Measurements from ENCODE around the gene TIPARP. TPM values are rescaled to one million over a fixed set of nuclear protein-coding genes. Genes with fewer than 3 reads are reported as not detected.

Gene TIPARP
- total and polyA plus RNA-seq, 2 of the 8 experiments (the other 6 are each of a cell fraction or from before 2014, with no cell fraction given) = 1.6 to 5.8 TPM

GRCh38 chr3:156711113-156711512, 36.7 kb downstream of the TIPARP start:
- WGBS, 2 experiments (ENCODE audit: extremely low coverage in 1 of 2, insufficient coverage in 1 of 2, insufficient read length in 1 of 2, insufficient replicate concordance in 2 of 2, low coverage in 1 of 2, low lambda C conversion rate in 2 of 2, missing lambda C conversion rate in 1 of 2) = 100% methylated on average over 1 of the region's 1 CpG; no CpG with 5 or more reads in 1 of the 2 experiments
- TF ChIP-seq CTCF (IDR thresholded peaks at IDR 0.05; ENCODE audit: control extremely low read depth in 1 of 3, insufficient read depth in 1 of 3, low read depth in 1 of 3, low read length in 3 of 3) (no peak), RAD21 (IDR thresholded peaks at IDR 0.05 in 1 of 2, conservative IDR thresholded peaks at IDR 0.05 in 1 of 2; ENCODE audit: low read depth in 2 of 2, low read length in 2 of 2) (no peak), SAP30 (IDR thresholded peaks at IDR 0.05; ENCODE audit: insufficient read depth, insufficient replicate concordance, low read length) (no peak)

More at GRCh38 chr3:156711113-156711512, 36.7 kb downstream of the TIPARP start:
- Histone ChIP-seq H3K14ac (ENCODE audit: insufficient read length) (no peak overlapping the region), H2BK15ac (ENCODE audit: low read length) (no peak overlapping the region), H3K4me2 (ENCODE audit: insufficient read depth in 1 of 2, low read depth in 2 of 2, low read length in 2 of 2) (no peak overlapping the region), H3K56ac (replicated peaks; ENCODE audit: insufficient read length, low read depth, low read length) (no peak overlapping the region), H3K4me3 (ENCODE audit: extremely low read depth in 1 of 4, insufficient read depth in 2 of 4, low read depth in 3 of 4, low read length in 4 of 4) (no peak overlapping the region), H3K18ac (ENCODE audit: extremely low read depth, low read length) (no peak overlapping the region), H4K91ac (replicated peaks; ENCODE audit: insufficient read length, low read length) (no peak overlapping the region), H4K20me1 (replicated peaks in 1 of 2; ENCODE audit: control insufficient read depth in 1 of 2, insufficient read depth in 2 of 2, low read length in 2 of 2) (no peaks in the 10 kb centered on the region), H3K23me2 (ENCODE audit: low read depth, low read length) (peaks cover 2% of the 10 kb centered on the region; the same call in 1 of the 2 replicates), H2AK5ac (ENCODE audit: low read depth, low read length) (no peak overlapping the region), H2AFZ (ENCODE audit: low read length) (no peak overlapping the region), H3K9me3 (ENCODE audit: insufficient read depth in 2 of 2, low read depth in 1 of 2, low read length in 1 of 2) (no peaks in the 10 kb centered on the region), H2BK12ac (ENCODE audit: low read depth, low read length) (no peak overlapping the region), H3K79me2 (ENCODE audit: control insufficient read depth in 1 of 2, insufficient read depth in 2 of 2, low read length in 2 of 2) (no peaks in the 10 kb centered on the region), H3K9ac (replicated peaks in 1 of 4; ENCODE audit: extremely low read depth in 1 of 4, low read depth in 3 of 4, low read length in 3 of 4) (no peak overlapping the region), H4K8ac (ENCODE audit: extremely low read depth, insufficient read depth, low read length) (no peak overlapping the region), H3K23ac (ENCODE audit: insufficient read length) (no peak overlapping the region), H3K27ac (ENCODE audit: low read depth, low read length) (no peak overlapping the region), H3K79me1 (ENCODE audit: low read depth, low read length) (no peaks in the 10 kb centered on the region), H3K27me3 (replicated peaks in 1 of 4; ENCODE audit: control insufficient read depth in 3 of 4, extremely low read depth in 1 of 4, insufficient read depth in 3 of 4, low read length in 3 of 4) (no peaks in the 10 kb centered on the region), H2BK5ac (ENCODE audit: low read depth, low read length) (no peak overlapping the region), H2BK20ac (ENCODE audit: low read length) (no peak overlapping the region), H3K36me3 (ENCODE audit: control insufficient read depth in 2 of 4, insufficient read depth in 4 of 4, low read length in 3 of 4) (no peaks in the 10 kb centered on the region; a peak in 2 of 8 replicates), H2BK120ac (replicated peaks; ENCODE audit: low read depth, low read length) (no peak overlapping the region), H4K5ac (ENCODE audit: insufficient read length, low read depth, low read length) (no peak overlapping the region), H3K4me1 (replicated peaks in 1 of 4; ENCODE audit: control insufficient read depth in 3 of 4, insufficient read depth in 4 of 4, low read length in 3 of 4) (no peaks in the 10 kb centered on the region), H3K4ac (replicated peaks; ENCODE audit: insufficient read length, low read depth, low read length) (no peak overlapping the region)
- DNase-seq (ENCODE audit: low read depth in 1 of 2, low spot score in 2 of 2) (no peak), FAIRE-seq (peak; percentile 58)
- ChIA-PET CTCF (ENCODE audit: partially characterized antibody) (interaction anchor here (1.3 kb wide), 1 partner anchor 11 kb away, joined by 3 read pairs; no protein-coding TSS in a partner anchor), POLR2A (ENCODE audit: partially characterized antibody) (no interaction called here)
